ENCODE measurements around the gene CADM1. TPM values are rescaled to one million over a fixed set of nuclear protein-coding genes. Genes with fewer than 3 reads are reported as not detected.

Gene CADM1
- total RNA-seq, 1 experiment from 2014 or later, result 46.9 TPM

GRCh38 chr11:115247953-115248352, 256.3 kb downstream of the CADM1 start:
- no peak for DNase-seq (ENCODE audit: low spot score)

- no peak for DNase-seq (ENCODE audit: low spot score)
Measured at GRCh38 chr11:115247361-115247760, 256.9 kb downstream of the CADM1 start.

- DNase-seq (ENCODE audit: low spot score), result no peak
Measured at GRCh38 chr11:115244758-115245157, 259.5 kb downstream of the CADM1 start.

GRCh38 chr11:115244296-115244695, 259.9 kb downstream of the CADM1 start:
- DNase-seq (ENCODE audit: low spot score), result no peak

GRCh38 chr11:115242982-115243381, 261.2 kb downstream of the CADM1 start:
- DNase-seq (ENCODE audit: low spot score), result no peak

GRCh38 chr11:115241899-115242298, 262.3 kb downstream of the CADM1 start:
- DNase-seq (ENCODE audit: low spot score), result no peak

GRCh38 chr11:115238791-115239190, 265.4 kb downstream of the CADM1 start:
- no peak for DNase-seq (ENCODE audit: low spot score)

- DNase-seq (ENCODE audit: low spot score), result no peak
Measured at GRCh38 chr11:115238086-115238485, 266.1 kb downstream of the CADM1 start.

- DNase-seq (ENCODE audit: low spot score), result no peak
Measured at GRCh38 chr11:115237578-115237977, 266.6 kb downstream of the CADM1 start.

GRCh38 chr11:115234794-115235193, 269.4 kb downstream of the CADM1 start:
- DNase-seq (ENCODE audit: low spot score), result no peak

GRCh38 chr11:115226556-115226955, 277.7 kb downstream of the CADM1 start:
- peak; percentile 7 for DNase-seq (ENCODE audit: low spot score)

GRCh38 chr11:115224551-115224950, 279.7 kb downstream of the CADM1 start:
- no peak for DNase-seq (ENCODE audit: low spot score)

GRCh38 chr11:115222863-115223530, 281.2 kb downstream of the CADM1 start:
- DNase-seq (ENCODE audit: low spot score), result no peak

- DNase-seq (ENCODE audit: low spot score), result peak; percentile 91
Measured at GRCh38 chr11:115222218-115222862, 281.9 kb downstream of the CADM1 start.

- DNase-seq (ENCODE audit: low spot score), result no peak
Measured at GRCh38 chr11:115221461-115222069, 282.6 kb downstream of the CADM1 start.

GRCh38 chr11:115220911-115221310, 283.3 kb downstream of the CADM1 start:
- DNase-seq (ENCODE audit: low spot score), result no peak

GRCh38 chr11:115220423-115220822, 283.8 kb downstream of the CADM1 start:
- no peak for DNase-seq (ENCODE audit: low spot score)

- DNase-seq (ENCODE audit: low spot score), result no peak
Measured at GRCh38 chr11:115219376-115219775, 284.8 kb downstream of the CADM1 start.

GRCh38 chr11:115217726-115218311, 286.4 kb downstream of the CADM1 start:
- DNase-seq (ENCODE audit: low spot score), result no peak

- DNase-seq (ENCODE audit: low spot score), result peak; percentile 10
Measured at GRCh38 chr11:115215694-115216617, 288.3 kb downstream of the CADM1 start.

- no peak for DNase-seq (ENCODE audit: low spot score)
Measured at GRCh38 chr11:115214644-115215234, 289.5 kb downstream of the CADM1 start.
